Measurements from ENCODE around the gene NASP.

NASP gene

GRCh38 chr1:45621895-45622523 is 38.2 kb downstream of the NASP start:
- DNase-seq = no peak

- no peak for DNase-seq
Observed at GRCh38 chr1:45622524-45623394, 38.9 kb downstream of the NASP start.

- DNase-seq = no peak
Observed at GRCh38 chr1:45623972-45624371, 40.1 kb downstream of the NASP start, which contains the start of gene CCDC17. Gene CCDC17, minus strand, starts transcription at chr1:45624054. Its CDS starts 145 bp downstream, at chr1:45623909.

GRCh38 chr1:45629035-45629434 is 45.2 kb downstream of the NASP start:
- DNase-seq = no peak

GRCh38 chr1:45630429-45630828 is 46.6 kb downstream of the NASP start:
- no peak for DNase-seq

GRCh38 chr1:45635211-45635610 is 51.4 kb downstream of the NASP start:
- no peak for DNase-seq

GRCh38 chr1:45640293-45640692 is 56.5 kb downstream of the NASP start:
- DNase-seq = no peak

GRCh38 chr1:45643321-45643720 is 59.5 kb downstream of the NASP start:
- DNase-seq = no peak

GRCh38 chr1:45643978-45644377 is 60.1 kb downstream of the NASP start:
- DNase-seq = no peak

- DNase-seq = no peak
Observed at GRCh38 chr1:45644661-45645060, 60.8 kb downstream of the NASP start.

GRCh38 chr1:45647248-45648021 is 63.6 kb downstream of the NASP start:
- DNase-seq = no peak

- DNase-seq = no peak
Observed at GRCh38 chr1:45654540-45655280, 70.9 kb downstream of the NASP start.

GRCh38 chr1:45656573-45657226 is 72.9 kb downstream of the NASP start:
- no peak for DNase-seq

- no peak for DNase-seq
Observed at GRCh38 chr1:45658171-45658570, 74.3 kb downstream of the NASP start.

- DNase-seq = no peak
Observed at GRCh38 chr1:45659222-45659621, 75.4 kb downstream of the NASP start.

- DNase-seq = no peak
Observed at GRCh38 chr1:45660336-45660735, 76.5 kb downstream of the NASP start.

- no peak for DNase-seq
Observed at GRCh38 chr1:45666836-45667235, 83.0 kb downstream of the NASP start.

GRCh38 chr1:45667321-45668111 is 83.7 kb downstream of the NASP start:
- DNase-seq = no peak

Data from NCI-H2227 treated with DMSO at 0.1 percent for 48 hours (cell line).